CD14-positive monocyte (primary cell): ENCODE results near the gene GSTK1. TPM values are rescaled to one million over a fixed set of nuclear protein-coding genes. Genes with fewer than 3 reads are reported as not detected.

Experiments used
- DNase-seq, 3 donors: peaks; one replicate each; pipeline ENCODE4 v3.0.0-alpha.2; 2011 to 2022
- H2AFZ ChIP-seq: 2 replicates; pipeline ENCODE4 v1.6.0; 2012; ENCODE audit warnings: mild to moderate bottlenecking, low read depth, low read length, inconsistent platforms; ENCODE audit not compliant: insufficient read depth, poor library complexity, severe bottlenecking
- H3K27ac ChIP-seq, 2 donors: 1 replicate in 1 of 2; 2 replicates in 1 of 2; pipeline ENCODE4 v1.5.1; 2012 to 2013; ENCODE audit warnings: low read length in 2 of 2, control low read depth in 1 of 2, inconsistent platforms in 1 of 2, low read depth in 1 of 2, mild to moderate bottlenecking in 1 of 2
- H3K27me3 ChIP-seq, 2 donors: one replicate each; pipeline versions ENCODE4 v1.6.0 to v1.6.1; 2011 to 2013; ENCODE audit warnings: low read length in 2 of 2; ENCODE audit not compliant: control insufficient read depth in 2 of 2, insufficient read depth in 2 of 2
- H3K36me3 ChIP-seq, 2 donors: replicated peaks in 1 of 2; 1 replicate in 1 of 2; 2 replicates in 1 of 2; pipeline versions ENCODE4 v1.5.1 to v1.6.1; 2012 to 2013; ENCODE audit warnings: low read length in 2 of 2, control low read depth in 1 of 2, inconsistent platforms in 1 of 2, mild to moderate bottlenecking in 1 of 2; ENCODE audit not compliant: insufficient read depth in 2 of 2, control insufficient read depth in 1 of 2
- H3K4me1 ChIP-seq, 2 donors: 1 replicate in 1 of 2; 2 replicates in 1 of 2; pipeline versions ENCODE4 v1.5.1 to v1.6.1; 2012 to 2013; ENCODE audit warnings: low read length in 2 of 2, control low read depth in 1 of 2, inconsistent platforms in 1 of 2, mild to moderate bottlenecking in 1 of 2, moderate library complexity in 1 of 2; ENCODE audit not compliant: insufficient read depth in 2 of 2, control insufficient read depth in 1 of 2
- H3K4me2 ChIP-seq: replicated peaks from 2 replicates; pipeline ENCODE3; 2012; ENCODE audit warnings: low read length, moderate library complexity, mild to moderate bottlenecking; ENCODE audit not compliant: poor library complexity, severe bottlenecking; ENCODE audit errors: extremely low read depth
- H3K4me3 ChIP-seq, 3 experiments: fragments of 200-600 bp in 1 of 3; sonication (generic) in 1 of 3; replicated peaks in 1 of 3; 1 replicate in 2 of 3; 2 replicates in 1 of 3; pipeline ENCODE4 v1.5.1; 2011 to 2013; ENCODE audit warnings: low read length in 3 of 3, mild to moderate bottlenecking in 3 of 3, control low read depth in 2 of 3, low read depth in 2 of 3, inconsistent platforms in 1 of 3, moderate library complexity in 1 of 3
- H3K79me2 ChIP-seq: 2 replicates; pipeline ENCODE4 v1.6.0; 2012; ENCODE audit warnings: mild to moderate bottlenecking, control low read depth, inconsistent platforms, low read length, moderate library complexity; ENCODE audit not compliant: insufficient read depth
- H3K9ac ChIP-seq: 2 replicates; pipeline ENCODE4 v1.6.0; 2017; ENCODE audit warnings: low read length, mild to moderate bottlenecking; ENCODE audit not compliant: insufficient read depth, poor library complexity, severe bottlenecking
- H3K9me3 ChIP-seq, 2 donors: replicated peaks in 1 of 2; 1 replicate in 1 of 2; 2 replicates in 1 of 2; pipeline versions ENCODE4 v1.5.1 to v1.6.1; 2012 to 2013; ENCODE audit warnings: low read length in 2 of 2, control low read depth in 1 of 2; ENCODE audit not compliant: control insufficient read depth in 1 of 2, insufficient read depth in 1 of 2
- H4K20me1 ChIP-seq: 2 replicates; pipeline ENCODE4 v1.6.0; 2012; ENCODE audit warnings: mild to moderate bottlenecking, low read length, control low read depth, moderate library complexity; ENCODE audit not compliant: insufficient read depth
- H3K27ac Mint-ChIP-seq, 7 donors: one replicate each; pipeline ENCODE4 v1.8.0; 2020; ENCODE audit warnings: mild to moderate bottlenecking in 7 of 7, mixed read lengths in 7 of 7, moderate library complexity in 6 of 7, inconsistent platforms in 2 of 7
- H3K27me3 Mint-ChIP-seq, 3 donors: one replicate each; pipeline ENCODE4 v1.8.0; 2021 to 2022; ENCODE audit warnings: low read depth in 3 of 3, mild to moderate bottlenecking in 3 of 3, mixed read lengths in 3 of 3, moderate library complexity in 3 of 3, inconsistent platforms in 1 of 3
- H3K36me3 Mint-ChIP-seq, 2 donors: one replicate each; pipeline ENCODE4 v1.8.0; 2020; ENCODE audit warnings: mixed read lengths in 2 of 2, inconsistent platforms in 1 of 2, mild to moderate bottlenecking in 1 of 2
- H3K4me1 Mint-ChIP-seq: one replicate; pipeline ENCODE4 v1.8.0; 2020; ENCODE audit warnings: mild to moderate bottlenecking, mixed read lengths
- H3K4me3 Mint-ChIP-seq, 2 donors: one replicate each; pipeline ENCODE4 v1.8.0; 2020; ENCODE audit warnings: mild to moderate bottlenecking in 2 of 2, mixed read lengths in 2 of 2, moderate library complexity in 1 of 2
- H3K9me3 Mint-ChIP-seq, 7 donors: one replicate each; pipeline ENCODE4 v1.8.0; 2020 to 2022; ENCODE audit warnings: mixed read lengths in 7 of 7, mild to moderate bottlenecking in 6 of 7, moderate library complexity in 6 of 7, inconsistent platforms in 2 of 7
- CTCF ChIP-seq: fragments of 200-600 bp; IDR thresholded peaks from one replicate; pipeline ENCODE4 v1.8.0; 2022; ENCODE audit warnings: antibody characterized with exemption, mild to moderate bottlenecking
- WGBS: methylation state at CpG from one replicate; pipeline ENCODE4 v1.1.5; 2013; ENCODE audit warnings: missing lambda C conversion rate; ENCODE audit not compliant: insufficient coverage; 5-methylcytosine and 5-hydroxymethylcytosine counted together
- intact Hi-C, 2 donors: fragments of 100-400 bp; cut with micrococcal nuclease; formaldehyde crosslinking; loops; one replicate each; pipeline versions ENCODE4 v1.15.0 to v1.15.1; 2023
- polyA plus RNA-seq, 3 donors: library from polyadenylated mRNA; depleted of rRNA in 1 of 3; unstranded in 2 of 3; stranded (reverse) in 1 of 3; fragments of 300-500 nt in 2 of 3; fragments of >200 nt in 1 of 3; fragmentation: Illumina TruSeq in 2 of 3; gene quantifications; 1 replicate in 2 of 3; 2 replicates in 1 of 3; pipeline ENCODE4 v1.2.3, GENCODE V29; 2012 to 2021

Gene GSTK1
- polyA plus RNA-seq, 3 donors = 413 to 547 (median 427) TPM

GRCh38 chr7:143279186-143280098, 16.2 kb downstream of the GSTK1 start:
- Histone ChIP-seq H3K27ac (peak overlapping the region in 1 of 2 donors; percentile 47), H3K4me1 (peaks cover 0 to 19% of the 10 kb centered on the region in 2 donors), H4K20me1 (no peaks in the 10 kb centered on the region), H3K36me3 (no peaks in the 10 kb centered on the region), H3K79me2 (no peaks in the 10 kb centered on the region), H3K9ac (no peak overlapping the region), H3K4me2 (no peak overlapping the region), H3K27me3 (no peaks in the 10 kb centered on the region), H2AFZ (peak overlapping the region; percentile 58), H3K4me3 (peak overlapping the region in 1 of 3 experiments; percentile 7), H3K9me3 (no peaks in the 10 kb centered on the region)
- intact Hi-C loops = loop anchor here in 1 of 2 donors (10.0 kb wide), 1 partner anchor 95 kb away; no protein-coding TSS in a partner anchor
- H3K4me1 Mint-ChIP-seq = peaks cover 17% of the 10 kb centered on the region
- peak overlapping the region in 1 of 2 donors; percentile 26 for H3K4me3 Mint-ChIP-seq
- TF ChIP-seq CTCF = no peak
- peaks cover 0 to 2% (median 0%) of the 10 kb centered on the region in 7 donors for H3K9me3 Mint-ChIP-seq
- H3K36me3 Mint-ChIP-seq = no peaks in the 10 kb centered on the region
- peak overlapping the region in 5 of 7 donors; percentile 11 to 60 (median 46) for H3K27ac Mint-ChIP-seq
- 83% methylated on average over 1 of the region's 8 CpGs for WGBS
- peaks cover 0 to 1% (median 0%) of the 10 kb centered on the region in 3 donors for H3K27me3 Mint-ChIP-seq
- DNase-seq = peak in 1 of 3 donors; percentile 22

GRCh38 chr7:143280160-143280559, 16.9 kb downstream of the GSTK1 start:
- peaks cover 17% of the 10 kb centered on the region for H3K4me1 Mint-ChIP-seq
- no peak overlapping the region for H3K4me3 Mint-ChIP-seq
- Histone ChIP-seq H3K79me2 (no peaks in the 10 kb centered on the region), H3K9ac (no peak overlapping the region), H2AFZ (peak overlapping the region; percentile 58), H3K36me3 (no peaks in the 10 kb centered on the region), H3K27me3 (no peaks in the 10 kb centered on the region), H3K27ac (peak overlapping the region in 1 of 2 donors; percentile 47), H4K20me1 (no peaks in the 10 kb centered on the region), H3K4me1 (peaks cover 0 to 19% of the 10 kb centered on the region in 2 donors), H3K9me3 (no peaks in the 10 kb centered on the region), H3K4me2 (no peak overlapping the region), H3K4me3 (peak overlapping the region in 1 of 3 experiments; percentile 7)
- no peak for TF ChIP-seq CTCF
- peaks cover 0 to 2% (median 1%) of the 10 kb centered on the region in 3 donors for H3K27me3 Mint-ChIP-seq
- intact Hi-C loops = loop anchor here in 1 of 2 donors (10.0 kb wide), 1 partner anchor 95 kb away; no protein-coding TSS in a partner anchor
- no CpG with 5 or more reads among the region's 1 CpG for WGBS
- no peak for DNase-seq
- H3K27ac Mint-ChIP-seq = peak overlapping the region in 1 of 7 donors; percentile 58
- H3K9me3 Mint-ChIP-seq = peaks cover 0 to 2% (median 0%) of the 10 kb centered on the region in 7 donors
- no peaks in the 10 kb centered on the region for H3K36me3 Mint-ChIP-seq
